H7 (cell line): ENCODE measurements around the gene ERGIC1. TPM values are rescaled to one million over a fixed set of nuclear protein-coding genes. Genes with fewer than 3 reads are reported as not detected.
A peak's percentile ranks its signal among the peaks of the same experiment; 100 is the strongest.

Experiments
- DNase-seq: peaks from one replicate; pipeline ENCODE4 v3.0.0; 2012
- H3K27me3 ChIP-seq: 2 replicates; pipeline ENCODE4 v1.6.0; 2011; ENCODE audit warnings: mild to moderate bottlenecking, low read length; ENCODE audit not compliant: control insufficient read depth, insufficient read depth
- H3K36me3 ChIP-seq: replicated peaks from 2 replicates; pipeline ENCODE4 v1.5.1; 2011; ENCODE audit warnings: low read length; ENCODE audit not compliant: control insufficient read depth, insufficient read depth
- H3K4me3 ChIP-seq: 2 replicates; pipeline ENCODE4 v1.5.1; 2011; ENCODE audit warnings: low read depth, mild to moderate bottlenecking, control low read depth, low read length, moderate library complexity; ENCODE audit not compliant: insufficient read depth
- total RNA-seq: library from RNA; depleted of rRNA; stranded (reverse); fragments of >200 nt; shearing (Covaris generic); gene quantifications from 2 replicates; pipeline ENCODE4 v1.2.3, GENCODE V29; 2014

Gene ERGIC1
- total RNA-seq, 1 experiment from 2014 or later: 102 TPM

DNA sequence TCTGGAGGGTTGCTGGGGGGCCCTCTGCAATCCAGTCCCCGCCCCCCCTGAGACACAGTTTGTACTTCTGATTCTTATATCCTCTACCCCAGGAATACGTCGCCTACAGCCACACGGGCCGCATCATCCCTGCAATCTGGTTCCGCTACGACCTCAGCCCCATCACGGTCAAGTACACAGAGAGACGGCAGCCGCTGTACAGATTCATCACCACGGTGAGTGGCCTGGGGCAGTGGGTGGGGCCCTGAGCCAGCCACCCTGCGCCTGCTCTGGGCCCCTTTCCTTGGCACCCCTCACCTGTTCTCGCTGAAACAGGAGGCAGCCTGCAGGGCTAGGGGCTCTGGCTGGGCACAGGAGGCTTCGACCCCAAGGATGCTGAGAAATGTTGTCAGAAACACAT lies 101.0 kb downstream of the ERGIC1 start:
- no peak overlapping the region for H3K4me3 ChIP-seq
- no peak for DNase-seq
- no peaks in the 10 kb centered on the region for H3K27me3 ChIP-seq
- peaks cover 23% of the 10 kb centered on the region for H3K36me3 ChIP-seq

DNA sequence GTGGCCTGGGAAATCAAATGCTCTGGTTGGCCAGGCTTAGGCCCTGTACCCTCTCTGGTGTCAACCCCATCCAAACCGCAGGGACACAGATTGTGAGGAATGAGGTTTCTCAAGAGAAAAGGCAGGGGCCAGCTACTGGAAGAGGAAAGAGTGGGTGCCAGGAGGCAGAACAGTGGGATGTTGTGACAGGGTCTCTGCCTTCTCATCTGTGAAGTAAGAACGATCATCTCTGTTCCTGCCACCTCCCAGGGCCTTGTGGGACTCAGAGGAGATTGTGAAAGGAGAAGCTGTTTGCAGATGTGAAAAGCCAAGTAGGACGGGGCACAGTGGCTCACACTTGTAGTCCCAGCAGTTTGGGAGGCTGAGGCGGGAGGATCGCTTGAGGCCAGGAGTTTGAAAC lies 102.3 kb downstream of the ERGIC1 start:
- DNase-seq: no peak
- H3K4me3 ChIP-seq: no peak overlapping the region
- no peaks in the 10 kb centered on the region for H3K27me3 ChIP-seq
- peaks cover 23% of the 10 kb centered on the region for H3K36me3 ChIP-seq

DNA sequence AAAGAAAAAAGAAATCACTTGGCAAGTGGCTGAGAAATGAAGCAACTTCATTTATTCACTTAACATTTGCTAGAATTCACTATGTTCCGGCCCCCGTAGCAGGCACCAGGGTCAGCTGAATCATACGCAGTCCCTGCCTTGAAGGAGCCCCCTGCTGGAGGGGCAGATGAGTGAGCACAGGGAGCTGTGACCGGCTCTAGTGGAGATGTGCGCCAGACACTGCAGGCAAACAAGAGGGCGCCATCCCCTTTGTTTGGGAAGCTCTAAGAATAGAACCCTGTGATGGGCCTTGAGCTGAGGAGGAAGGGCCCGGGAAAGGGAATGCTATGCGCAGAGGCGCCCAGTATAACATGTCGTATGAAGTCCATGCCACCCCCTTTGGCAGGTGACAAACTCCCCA lies 105.0 kb downstream of the ERGIC1 start:
- Histone ChIP-seq H3K36me3 (peaks cover 21% of the 10 kb centered on the region), H3K27me3 (no peaks in the 10 kb centered on the region), H3K4me3 (no peak overlapping the region)
- peak; percentile 84 for DNase-seq

DNA sequence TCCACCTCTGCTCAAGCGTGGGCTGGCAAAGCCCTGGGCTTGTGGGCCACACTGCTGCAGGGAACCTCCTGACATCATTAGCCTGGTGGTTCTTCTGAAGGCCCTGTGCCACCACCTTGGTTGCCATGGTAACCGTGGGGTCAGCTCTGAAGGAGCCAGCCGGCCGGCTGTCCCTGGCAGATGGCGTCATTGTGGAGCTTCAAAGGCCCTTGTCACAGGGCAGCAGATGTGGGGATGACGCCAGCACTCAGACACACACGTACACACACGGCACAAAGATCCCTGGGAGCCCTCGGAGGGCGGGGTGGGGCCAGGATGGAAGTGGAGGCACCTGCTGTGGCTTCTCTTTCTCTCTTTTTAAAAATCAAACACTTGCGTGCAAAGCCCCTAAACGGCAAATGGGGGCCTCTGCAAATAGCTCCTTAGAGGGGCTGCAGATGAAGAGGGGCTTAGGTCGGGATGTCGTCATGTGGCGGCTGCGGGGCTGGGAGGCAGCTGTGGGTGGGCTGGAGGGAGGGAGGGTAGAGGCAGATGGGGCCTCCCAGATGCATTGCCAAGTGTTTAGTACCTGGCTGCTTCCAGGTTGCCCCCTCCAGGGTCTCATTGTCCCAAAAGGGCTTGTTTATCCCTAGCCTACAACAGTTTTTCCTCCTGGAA lies 105.7 kb downstream of the ERGIC1 start:
- DNase-seq: no peak

DNA sequence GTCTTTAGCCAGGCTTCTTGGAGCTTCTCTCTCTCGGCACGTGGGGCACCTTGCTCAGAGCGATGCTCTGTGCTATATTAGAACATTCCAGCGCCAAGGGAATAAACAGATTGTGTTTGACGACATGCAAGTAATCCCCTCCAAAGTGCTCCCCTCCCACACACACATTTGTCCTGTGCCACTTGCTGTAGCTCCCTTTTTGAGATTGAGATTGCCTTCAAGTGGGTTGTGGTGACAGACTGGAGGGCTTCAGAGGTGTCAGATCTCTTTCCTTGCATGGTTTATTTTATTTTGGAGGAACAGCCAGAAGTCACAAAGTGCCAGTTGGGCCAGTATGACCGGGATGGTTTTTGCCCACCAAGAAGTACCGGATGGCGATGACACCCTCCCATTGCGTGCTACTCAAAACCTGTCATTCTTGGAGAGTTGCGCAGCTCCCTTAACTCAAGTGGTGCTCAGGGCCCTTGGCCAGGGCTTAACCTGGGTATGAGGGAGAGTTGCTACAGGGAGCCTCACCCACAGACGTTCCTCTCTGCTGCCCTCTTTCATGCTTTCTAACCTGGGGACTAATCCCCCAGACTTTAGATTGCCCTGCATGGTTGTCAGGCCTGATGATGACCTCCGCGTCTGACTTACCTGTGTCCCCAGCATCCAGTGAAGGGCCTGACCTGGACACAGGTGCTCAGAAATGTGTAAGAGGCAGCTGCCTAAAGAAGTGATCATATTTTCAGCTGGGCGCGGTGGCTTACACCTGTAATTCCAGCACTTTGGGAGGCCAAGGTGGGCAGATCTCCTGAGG lies 106.4 kb downstream of the ERGIC1 start:
- H3K36me3 ChIP-seq: peaks cover 16% of the 10 kb centered on the region
- H3K4me3 ChIP-seq: no peak overlapping the region
- H3K27me3 ChIP-seq: no peaks in the 10 kb centered on the region
- DNase-seq: no peak

More for the DNA sequence above, 105.7 kb downstream of the ERGIC1 start:
- peaks cover 17% of the 10 kb centered on the region for H3K36me3 ChIP-seq
- H3K27me3 ChIP-seq: no peaks in the 10 kb centered on the region
- H3K4me3 ChIP-seq: no peak overlapping the region

DNA sequence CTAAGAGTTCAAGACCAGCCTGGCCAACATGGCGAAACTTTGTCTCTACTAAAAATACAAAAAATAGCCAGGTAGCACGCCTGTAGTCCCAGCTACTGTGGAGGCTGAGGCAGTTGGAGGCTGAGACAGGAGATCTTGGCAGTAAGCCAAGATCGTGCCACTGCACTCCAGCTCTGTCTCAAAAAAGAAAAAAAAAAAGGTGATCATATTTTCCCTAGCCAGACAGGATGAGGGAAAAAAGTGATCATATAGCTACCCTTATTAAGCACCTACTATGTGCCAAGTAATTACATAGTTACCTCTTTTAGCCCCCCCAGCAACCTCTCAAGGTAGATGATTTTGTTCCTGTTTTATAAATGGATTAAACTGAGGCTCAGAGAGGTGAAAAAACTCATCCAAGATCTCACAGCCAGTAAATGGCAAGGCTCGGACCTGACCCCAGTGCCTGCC lies 107.0 kb downstream of the ERGIC1 start:
- Histone ChIP-seq H3K27me3 (no peaks in the 10 kb centered on the region), H3K36me3 (peaks cover 18% of the 10 kb centered on the region), H3K4me3 (no peak overlapping the region)

DNA sequence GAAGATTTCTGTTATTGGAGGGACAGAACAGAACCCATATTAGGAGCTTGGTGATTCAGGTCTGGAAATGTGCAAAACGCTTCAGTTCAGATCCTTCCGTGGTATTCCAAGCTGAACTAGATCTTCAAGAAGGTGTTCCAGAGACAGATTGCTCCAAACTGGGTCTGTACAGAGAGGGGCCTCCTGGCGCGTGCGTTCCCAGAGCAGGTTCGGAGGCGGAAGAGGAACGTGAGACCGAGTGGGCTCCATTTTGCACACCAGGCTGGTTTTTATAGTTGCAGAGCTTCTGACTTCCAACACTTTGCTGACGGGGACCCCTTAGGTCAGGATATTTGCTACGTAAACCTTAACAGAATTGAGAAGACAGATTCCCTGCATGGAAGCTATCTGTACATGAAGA lies 108.5 kb downstream of the ERGIC1 start:
- no peak for DNase-seq
- H3K36me3 ChIP-seq: peaks cover 13% of the 10 kb centered on the region
- no peak overlapping the region for H3K4me3 ChIP-seq
- no peaks in the 10 kb centered on the region for H3K27me3 ChIP-seq

More for the DNA sequence above, 107.0 kb downstream of the ERGIC1 start:
- DNase-seq: no peak

DNA sequence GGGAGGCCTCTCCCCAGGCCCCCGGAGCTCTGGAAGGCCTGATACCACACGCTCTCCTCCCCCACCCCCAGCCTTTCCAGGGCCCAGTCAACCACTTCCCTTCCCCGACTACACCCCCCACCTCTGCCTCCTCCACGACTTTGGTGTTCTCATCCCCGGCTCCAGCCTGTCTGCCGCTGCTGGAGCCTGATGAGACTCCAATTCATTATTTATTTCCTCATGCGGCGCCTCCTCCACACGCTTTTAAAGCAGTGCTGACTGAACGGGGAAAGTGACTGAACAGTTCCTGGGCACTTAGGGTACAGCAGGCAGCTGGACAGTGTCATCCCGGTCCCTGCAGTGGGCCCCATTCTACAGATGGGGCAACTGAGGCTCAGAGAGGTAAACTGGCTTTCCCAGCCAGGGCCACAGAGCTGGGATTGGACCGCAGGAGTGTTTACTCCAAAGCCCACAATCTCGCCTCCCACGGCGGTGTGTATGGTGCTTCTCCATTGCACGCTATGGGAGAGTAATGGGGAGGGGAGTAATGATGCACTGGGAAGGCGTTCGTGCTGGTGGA lies 109.3 kb downstream of the ERGIC1 start:
- Histone ChIP-seq H3K4me3 (no peak overlapping the region), H3K27me3 (no peaks in the 10 kb centered on the region), H3K36me3 (peaks cover 10% of the 10 kb centered on the region)
- DNase-seq: peak; percentile 87

DNA sequence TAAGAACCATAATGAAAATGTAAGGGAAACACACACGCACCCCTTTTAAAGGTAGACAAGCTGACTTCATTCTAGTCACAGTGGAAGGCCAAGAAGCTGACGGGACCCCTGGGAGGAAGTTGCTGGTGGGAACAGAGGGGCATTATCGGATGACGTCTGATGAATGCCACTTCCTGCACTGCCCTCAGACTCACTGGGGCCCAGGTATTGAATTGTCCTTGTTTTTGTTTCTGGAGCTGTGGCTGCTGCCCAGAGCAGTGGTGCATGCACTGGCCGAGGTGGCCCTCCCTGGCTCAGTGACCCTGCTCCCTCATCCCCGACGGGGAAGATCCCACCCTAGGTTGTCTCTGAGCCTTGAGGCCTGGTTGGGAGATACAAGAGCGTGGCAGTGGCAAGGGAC lies 109.9 kb downstream of the ERGIC1 start:
- Histone ChIP-seq H3K4me3 (no peak overlapping the region), H3K36me3 (peaks cover 10% of the 10 kb centered on the region), H3K27me3 (no peaks in the 10 kb centered on the region)
- peak; percentile 30 for DNase-seq

DNA sequence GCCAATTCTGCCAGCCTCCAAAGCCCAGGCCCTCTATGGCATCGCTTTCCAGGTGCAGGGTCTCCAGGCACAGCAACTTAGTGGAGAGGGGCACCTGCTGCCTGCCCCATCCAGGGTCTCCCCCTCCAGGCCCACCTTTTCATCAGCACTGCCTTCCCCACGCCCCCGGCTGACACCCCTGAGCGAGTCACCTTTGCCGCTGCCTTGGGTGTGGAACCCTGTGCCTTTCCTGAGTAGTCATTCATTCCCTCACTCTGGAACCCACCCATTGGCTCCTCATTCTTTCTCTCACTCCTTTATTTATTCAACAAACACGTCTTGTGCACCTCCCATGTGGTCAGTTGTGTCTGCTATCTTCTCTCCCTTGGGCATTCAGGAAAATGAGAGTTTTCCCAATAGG lies 110.7 kb downstream of the ERGIC1 start:
- H3K4me3 ChIP-seq: no peak overlapping the region
- H3K27me3 ChIP-seq: no peaks in the 10 kb centered on the region
- peak; percentile 14 for DNase-seq
- peaks cover 8% of the 10 kb centered on the region for H3K36me3 ChIP-seq

DNA sequence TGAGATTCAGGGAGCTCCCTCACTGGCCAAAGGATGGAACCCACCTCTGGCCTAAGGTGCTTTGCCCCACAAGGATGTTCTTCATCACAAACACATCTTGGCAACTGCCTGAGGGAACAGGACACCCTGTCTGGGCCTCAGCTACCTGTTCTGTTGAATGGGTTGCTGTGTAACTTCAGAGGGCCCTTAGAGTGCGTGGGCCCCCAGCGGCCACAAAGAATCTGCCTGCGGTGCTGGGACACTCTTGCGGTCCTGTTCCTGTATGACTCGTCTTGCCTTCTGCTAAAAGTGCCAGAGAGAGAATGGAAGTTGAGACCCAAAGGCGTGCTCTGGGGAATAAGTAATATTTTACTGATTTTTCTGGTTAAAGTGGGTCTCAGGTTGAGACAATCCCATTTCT lies 111.1 kb downstream of the ERGIC1 start:
- H3K36me3 ChIP-seq: peaks cover 8% of the 10 kb centered on the region
- no peak for DNase-seq
- H3K4me3 ChIP-seq: no peak overlapping the region
- no peaks in the 10 kb centered on the region for H3K27me3 ChIP-seq

DNA sequence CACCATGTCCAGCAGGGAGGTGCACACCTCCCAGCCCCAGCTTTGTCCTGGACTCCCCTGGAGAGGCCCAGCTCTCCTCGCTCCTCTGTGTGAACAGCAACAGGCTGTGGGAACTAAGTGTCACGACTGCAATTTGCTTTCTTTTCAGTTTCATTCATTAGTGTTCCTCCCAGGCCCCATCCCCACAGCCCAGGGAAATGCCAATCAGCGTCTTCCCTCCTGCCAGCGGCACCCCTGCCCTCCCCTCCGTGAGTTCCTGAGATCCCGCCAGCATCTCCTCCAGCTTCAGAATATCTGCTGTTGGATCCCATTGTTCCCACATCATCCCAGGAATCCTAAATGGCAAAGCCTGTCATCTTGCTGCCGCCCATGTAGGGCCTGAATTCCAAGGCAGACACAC lies 112.1 kb downstream of the ERGIC1 start:
- DNase-seq: no peak
- Histone ChIP-seq H3K4me3 (no peak overlapping the region), H3K27me3 (no peaks in the 10 kb centered on the region), H3K36me3 (peaks cover 8% of the 10 kb centered on the region)

DNA sequence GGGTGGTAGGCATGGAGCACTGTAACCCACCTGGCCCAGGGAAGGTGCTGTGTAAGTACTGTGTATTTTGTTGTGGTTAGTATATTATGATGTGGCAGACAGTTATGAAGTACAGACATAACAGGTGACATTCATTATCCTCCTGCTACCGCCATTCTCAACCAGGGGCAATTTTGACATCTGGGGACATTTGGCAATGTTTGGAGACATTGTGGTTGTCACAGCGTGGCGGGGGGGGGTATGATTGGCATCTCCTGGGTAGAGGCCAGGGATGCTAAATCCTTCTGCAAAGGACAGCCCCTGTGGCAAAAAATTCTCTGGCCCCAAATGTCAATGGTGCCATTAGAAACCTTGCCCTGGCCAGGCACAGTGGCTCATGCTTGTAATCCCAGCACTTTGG lies 115.4 kb downstream of the ERGIC1 start:
- peaks cover 7% of the 10 kb centered on the region for H3K36me3 ChIP-seq
- H3K4me3 ChIP-seq: no peak overlapping the region
- DNase-seq: no peak
- H3K27me3 ChIP-seq: peaks cover 2% of the 10 kb centered on the region; the same call in 1 of the 2 replicates

DNA sequence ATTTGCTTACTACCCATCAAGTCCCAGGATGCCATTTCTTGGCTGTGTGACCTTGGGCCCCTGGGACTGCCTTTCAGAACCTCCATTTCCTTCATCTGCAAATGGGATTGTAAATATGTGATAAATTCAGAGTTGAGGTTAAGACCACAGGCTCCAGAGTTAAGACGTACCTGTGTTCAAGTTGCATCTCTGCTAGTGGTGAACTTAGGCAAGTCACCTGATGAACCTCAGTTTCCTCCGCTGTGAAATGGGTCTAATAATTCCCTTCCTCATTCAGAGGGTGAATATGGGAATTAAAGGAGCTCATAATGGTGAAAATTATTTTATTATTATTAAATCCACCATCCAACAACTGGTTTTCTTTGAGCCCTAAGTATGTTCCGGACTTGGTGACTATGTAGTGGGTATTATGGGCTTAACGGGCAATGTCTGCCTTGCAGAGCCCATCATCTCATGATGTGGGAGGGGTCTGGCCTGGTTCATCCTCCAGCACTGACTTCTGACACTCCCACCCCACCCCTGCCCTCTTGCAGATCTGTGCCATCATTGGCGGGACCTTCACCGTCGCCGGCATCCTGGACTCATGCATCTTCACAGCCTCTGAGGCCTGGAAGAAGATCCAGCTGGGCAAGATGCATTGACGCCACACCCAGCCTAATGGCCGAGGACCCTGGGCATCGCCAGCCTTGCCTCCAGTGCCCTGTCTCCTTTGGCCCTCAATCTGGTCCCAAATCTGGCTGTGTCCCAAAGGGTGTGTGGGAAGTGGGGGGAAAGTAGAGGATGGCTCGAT lies 116.3 kb downstream of the ERGIC1 start:
- DNase-seq: no peak
- H3K4me3 ChIP-seq: no peak overlapping the region
- peaks cover 2% of the 10 kb centered on the region; the same call in 1 of the 2 replicates for H3K27me3 ChIP-seq
- peaks cover 7% of the 10 kb centered on the region for H3K36me3 ChIP-seq
